Ammon's horn (tissue), 1 donor: ENCODE measurements around the gene NCAPH2.

Experiments
- DNase-seq: peaks from one replicate; pipeline ENCODE4 v3.0.0-alpha.2; 2016; ENCODE audit warnings: low spot score

Gene NCAPH2

GRCh38 chr22:50490531-50491308, 17.3 kb upstream of the NCAPH2 start:
- DNase-seq = no peak

GRCh38 chr22:50497093-50497492, 10.9 kb upstream of the NCAPH2 start:
- no peak for DNase-seq

- peak; percentile 75 for DNase-seq
Observed at GRCh38 chr22:50498322-50498890, 9.6 kb upstream of the NCAPH2 start.

- DNase-seq = no peak
Observed at GRCh38 chr22:50500452-50500851, 7.6 kb upstream of the NCAPH2 start.

GRCh38 chr22:50502096-50502495, 5.9 kb upstream of the NCAPH2 start:
- no peak for DNase-seq

GRCh38 chr22:50502628-50503474, 5.2 kb upstream of the NCAPH2 start:
- no peak for DNase-seq

GRCh38 chr22:50503475-50504145, 4.4 kb upstream of the NCAPH2 start:
- no peak for DNase-seq

GRCh38 chr22:50504369-50505211, 3.4 kb upstream of the NCAPH2 start:
- DNase-seq = no peak

- no peak for DNase-seq
Observed at GRCh38 chr22:50505276-50505775, 2.7 kb upstream of the NCAPH2 start.

GRCh38 chr22:50505776-50506610, 2.0 kb upstream of the NCAPH2 start:
- no peak for DNase-seq

- DNase-seq = peak; percentile 34
Observed at GRCh38 chr22:50506611-50507420, 1.2 kb upstream of the NCAPH2 start.

GRCh38 chr22:50507421-50507990, 518 bp upstream of the NCAPH2 start, which contains the start of gene LMF2:
LMF2 (minus strand) TSS chr22:50507702; CDS start chr22:50507675, 27 bp downstream.
- DNase-seq = peak; percentile 96

GRCh38 chr22:50508897-50509296, 873 bp downstream of the NCAPH2 start:
- DNase-seq = no peak

GRCh38 chr22:50513175-50513574, 5.2 kb downstream of the NCAPH2 start:
- DNase-seq = no peak

GRCh38 chr22:50516068-50516467, 8.0 kb downstream of the NCAPH2 start:
- DNase-seq = no peak

- no peak for DNase-seq
Observed at GRCh38 chr22:50516891-50517290, 8.9 kb downstream of the NCAPH2 start.

GRCh38 chr22:50517495-50518260, 9.7 kb downstream of the NCAPH2 start:
- no peak for DNase-seq

- no peak for DNase-seq
Observed at GRCh38 chr22:50518606-50519005, 10.6 kb downstream of the NCAPH2 start.
